HL-60/S4 (cell line): ENCODE measurements around the gene EXOC6B.

Experiments used
- in situ Hi-C: fragments of 300-500 bp; cut with MboI; formaldehyde crosslinking; loops from 2 replicates; pipeline ENCODE4 v1.14.3; 2022; ENCODE audit warnings: low sequenced_read_pairs

EXOC6B gene

DNA sequence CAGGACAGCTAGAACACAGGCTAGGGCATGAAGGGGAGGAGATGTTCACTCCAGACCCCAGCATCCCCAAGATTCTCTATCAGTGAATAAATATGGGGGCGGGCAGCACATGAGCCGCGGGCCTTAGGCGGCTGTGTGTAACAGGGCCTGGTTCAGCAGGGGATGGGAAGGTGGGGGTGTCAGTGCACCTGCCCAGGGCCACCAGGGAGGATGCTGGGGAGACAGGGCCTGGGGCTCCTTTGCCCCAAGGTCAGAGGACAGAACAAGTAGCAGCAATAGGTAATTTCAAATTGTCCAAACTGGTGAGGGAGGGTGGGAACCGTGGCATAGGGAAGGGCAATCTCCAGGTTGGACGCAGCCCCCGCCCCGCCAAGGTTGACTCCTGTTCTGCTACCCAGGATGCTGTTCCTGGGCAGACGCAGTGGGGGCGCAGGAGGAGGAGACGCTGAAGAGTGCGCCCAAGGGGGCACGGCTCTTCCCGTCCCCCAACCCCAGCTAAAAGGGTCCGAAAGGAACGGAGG lies 694.4 kb downstream of the EXOC6B start:
- in situ Hi-C loops, result loop anchor here (25.0 kb wide), 1 partner anchor 569 kb away; no protein-coding TSS in a partner anchor

DNA sequence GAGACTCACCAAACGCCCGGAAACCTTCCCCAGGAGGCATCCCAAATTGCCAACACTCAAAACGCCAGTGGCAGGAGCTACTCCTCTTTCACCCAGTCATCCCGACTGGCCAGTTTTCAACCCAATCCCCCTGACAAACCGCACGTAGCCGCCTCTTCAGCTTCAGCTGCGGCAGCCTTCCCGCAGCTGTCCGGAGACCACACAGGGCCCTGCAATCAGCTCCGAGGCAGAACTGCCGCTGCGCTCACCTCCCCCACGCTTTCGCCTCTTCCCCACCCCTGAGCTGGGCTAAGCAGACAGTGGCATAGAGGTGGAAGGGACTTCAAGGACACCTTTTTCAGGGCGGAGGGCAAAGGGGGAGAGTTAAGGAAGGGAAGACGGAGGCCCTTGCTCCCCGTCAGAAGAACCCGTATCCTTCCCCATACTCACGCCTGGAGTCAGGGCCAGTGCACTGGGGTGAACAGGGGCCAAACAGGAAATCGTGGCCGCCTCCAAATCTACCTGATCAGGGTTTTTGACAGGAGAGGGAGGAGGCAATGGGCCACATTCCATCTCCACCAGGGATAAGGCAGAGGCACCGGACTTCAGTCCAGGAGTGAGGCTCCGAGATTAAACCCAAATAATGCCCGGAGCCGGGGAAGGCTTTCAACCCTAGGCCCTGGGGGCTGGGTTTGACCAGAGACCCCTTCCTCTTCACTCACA lies 695.0 kb downstream of the EXOC6B start:
- in situ Hi-C loops, result loop anchor here (25.0 kb wide), 1 partner anchor 569 kb away; no protein-coding TSS in a partner anchor

DNA sequence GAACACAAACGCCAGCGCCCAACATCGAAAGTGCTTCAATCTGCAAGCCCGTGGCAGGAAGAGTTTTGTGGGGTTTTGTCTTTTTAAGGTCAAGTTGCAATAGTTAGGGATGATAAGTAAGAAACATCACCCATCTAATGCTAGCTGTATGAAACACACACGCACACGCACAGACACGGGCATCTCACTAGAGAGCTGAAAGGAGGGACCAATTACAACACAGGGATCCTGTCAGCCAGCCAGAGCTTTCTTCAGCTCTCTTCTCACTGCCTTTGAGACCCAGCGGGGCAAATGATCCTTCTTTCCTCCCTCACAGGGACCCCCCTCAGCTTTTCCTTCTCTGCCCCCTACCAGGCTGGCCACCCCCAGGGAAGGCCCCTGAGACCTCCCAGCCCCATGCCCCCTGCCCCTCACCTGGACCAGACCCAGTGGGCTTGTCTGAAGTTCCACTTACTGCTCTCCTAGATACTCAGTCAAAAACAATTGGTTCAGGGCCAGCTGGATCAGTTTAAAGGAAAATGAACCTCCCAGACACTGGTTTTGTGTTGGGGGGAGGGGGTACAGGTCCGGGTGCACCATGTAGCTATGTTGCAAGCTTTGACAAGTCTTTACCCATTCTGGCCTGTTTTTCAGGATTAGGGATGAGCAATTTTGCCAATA lies 696.0 kb downstream of the EXOC6B start:
- in situ Hi-C loops, result loop anchor here (25.0 kb wide), 1 partner anchor 568 kb away; no protein-coding TSS in a partner anchor

DNA sequence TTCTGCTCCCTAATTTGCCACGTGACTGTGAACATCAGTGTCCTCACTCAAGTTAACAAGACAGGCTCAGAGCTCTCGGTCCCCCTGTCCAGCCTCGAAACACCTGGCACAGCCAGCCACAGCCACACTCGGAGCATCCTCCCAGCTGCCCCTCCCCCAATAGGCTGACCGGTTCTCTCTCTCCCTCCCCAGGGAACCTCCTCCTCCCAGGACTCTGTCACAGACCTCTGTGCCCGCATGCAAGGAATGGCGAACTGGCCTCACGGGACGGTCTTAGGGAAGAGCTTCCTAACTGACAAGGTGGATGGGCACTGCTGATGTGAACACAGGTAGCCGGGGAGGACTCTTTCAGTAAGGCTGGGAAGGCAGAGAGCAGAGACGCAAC lies 697.0 kb downstream of the EXOC6B start:
- in situ Hi-C loops, result loop anchor here (25.0 kb wide), 1 partner anchor 567 kb away; no protein-coding TSS in a partner anchor

GRCh38 chr2:72128059-72128842 lies 697.6 kb downstream of the EXOC6B start:
- in situ Hi-C loops, result loop anchor here (25.0 kb wide), 1 partner anchor 566 kb away; no protein-coding TSS in a partner anchor

DNA sequence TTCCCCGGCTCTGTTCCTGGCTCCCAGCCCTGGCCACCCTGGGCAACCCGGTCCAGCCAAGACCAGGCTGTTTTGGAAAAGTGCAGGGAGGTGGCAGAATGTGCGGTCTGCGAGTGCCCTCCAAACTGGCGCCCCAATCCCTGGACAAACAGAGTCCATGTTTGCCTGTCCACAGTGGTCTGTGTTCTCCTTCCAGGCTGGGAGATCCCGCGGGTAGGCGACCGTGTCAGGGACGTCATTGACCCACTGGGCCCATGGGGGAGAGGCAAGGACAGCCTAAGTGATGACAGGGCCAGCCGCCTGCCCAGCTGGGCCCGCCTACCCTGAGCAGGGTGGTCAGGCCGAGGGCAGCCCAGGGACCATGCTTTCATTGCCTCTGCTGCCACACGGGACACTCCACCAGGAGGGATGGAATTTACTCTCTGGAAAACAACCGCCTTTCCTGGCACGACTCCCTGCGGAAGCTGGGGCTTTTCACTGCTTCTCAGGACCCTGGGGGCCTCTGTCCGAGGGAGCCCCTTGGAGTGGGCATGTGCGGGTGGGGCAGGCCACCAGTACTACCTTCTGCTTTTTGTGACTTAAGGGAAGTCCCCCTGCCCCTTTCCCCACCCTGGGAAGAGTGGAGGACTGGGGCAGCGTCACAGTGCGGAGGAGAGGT lies 698.3 kb downstream of the EXOC6B start:
- in situ Hi-C loops, result loop anchor here (25.0 kb wide), 1 partner anchor 565 kb away; no protein-coding TSS in a partner anchor

DNA sequence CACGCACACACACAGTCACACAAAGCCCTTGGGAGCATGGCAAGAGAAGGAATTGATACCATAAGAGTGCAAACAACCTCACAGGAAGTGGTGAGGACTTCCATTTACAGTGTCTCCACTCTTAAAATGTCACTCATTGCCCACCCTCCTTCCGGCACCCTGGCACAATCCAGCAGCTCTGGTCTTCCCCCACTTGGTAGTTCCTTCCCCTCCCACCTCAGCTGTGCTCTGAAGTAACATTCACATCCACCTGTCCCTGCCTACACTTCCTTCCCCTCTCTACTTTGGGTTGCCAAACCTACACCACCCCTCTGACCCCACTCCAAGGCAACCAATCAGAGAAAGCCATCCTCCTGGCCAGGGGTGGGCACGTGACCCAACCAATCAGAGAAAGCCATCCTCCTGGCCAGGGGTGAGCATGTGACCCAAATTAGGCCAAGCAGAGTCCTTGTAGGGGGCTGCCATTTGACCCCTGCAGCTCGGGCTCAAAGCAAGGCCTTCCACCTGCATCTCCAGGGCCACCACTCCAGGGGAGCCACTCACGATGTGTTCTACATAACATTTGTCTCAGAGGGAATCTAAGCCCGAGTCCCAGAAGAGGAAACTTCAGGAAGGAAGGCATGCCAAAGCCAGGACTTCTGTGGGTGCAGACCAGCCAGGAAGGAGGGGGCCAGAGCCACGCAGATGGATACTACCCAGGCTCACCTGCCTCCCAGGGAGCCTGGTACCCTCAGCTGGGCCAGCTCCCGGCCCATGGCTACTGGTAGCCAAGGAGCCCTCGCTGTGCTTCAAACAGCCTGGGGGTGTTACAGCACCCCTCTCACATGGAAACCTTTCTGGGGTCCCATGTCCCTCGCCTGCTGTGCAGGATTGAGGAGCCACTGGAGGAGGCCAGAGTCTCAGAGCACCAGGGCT lies 699.4 kb downstream of the EXOC6B start:
- in situ Hi-C loops, result loop anchor here (25.0 kb wide), 1 partner anchor 564 kb away; no protein-coding TSS in a partner anchor
